Measurements from ENCODE around the gene CDS2.
A peak's percentile ranks its signal among the peaks of the same experiment; 100 is the strongest.

CDS2 gene

DNA sequence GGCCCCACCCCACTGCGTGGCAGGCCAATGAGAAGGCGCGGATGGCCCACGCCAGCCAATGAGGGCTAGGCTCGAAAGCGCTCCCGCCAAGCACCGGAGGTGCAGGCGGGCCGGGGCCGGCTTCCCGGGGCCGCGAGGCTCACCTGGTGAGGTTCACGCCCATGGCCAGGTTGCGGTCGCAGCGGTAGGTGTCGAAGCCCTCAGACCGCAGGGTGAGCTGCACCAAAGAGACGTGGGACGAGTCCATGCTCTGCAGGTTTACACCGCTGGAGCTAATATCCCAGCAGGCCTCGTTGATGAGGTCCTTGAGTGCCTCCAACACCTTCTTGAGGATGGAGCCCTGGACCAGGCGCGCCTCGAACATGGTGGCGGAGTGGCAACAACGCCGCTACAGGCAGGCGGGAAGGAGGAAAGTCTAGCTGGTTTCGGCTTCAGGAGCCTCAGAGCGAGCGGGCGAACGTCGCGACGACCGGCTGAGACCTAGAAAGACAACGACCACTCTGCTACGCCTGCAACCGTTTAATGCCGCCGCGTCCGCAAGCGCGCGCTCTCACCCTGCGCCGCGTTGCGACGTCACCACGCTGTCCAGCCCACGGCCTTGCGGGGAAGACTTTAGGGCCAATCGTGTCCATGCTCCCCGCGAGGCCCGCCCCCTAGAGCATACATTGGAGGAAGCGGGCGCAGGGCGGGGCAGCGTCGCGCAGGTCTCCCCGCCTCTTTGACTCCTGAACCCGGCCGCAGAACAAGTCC is 7.2 kb upstream of the CDS2 start, which contains the start of gene PCNA:
Gene PCNA (minus strand): TSS at position 524 of the 750 bp plus-strand sequence. CDS start 160 bp downstream, at position 364.
- FAIRE-seq: peak; percentile 90

DNA sequence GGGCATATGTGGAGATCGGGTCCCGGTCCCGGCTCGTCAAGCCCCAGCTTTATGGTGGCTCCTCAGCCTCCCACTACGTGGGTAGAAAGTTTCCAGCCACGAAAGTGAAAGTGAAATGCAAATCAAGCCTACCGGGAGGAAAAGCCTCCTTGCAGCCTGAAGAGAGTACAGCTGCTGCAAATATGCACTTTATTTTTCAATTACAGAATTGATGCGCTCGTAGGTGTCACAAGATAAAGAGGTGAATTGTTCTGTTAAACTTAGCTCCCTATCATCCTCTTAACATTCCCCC is 6.7 kb upstream of the CDS2 start:
- no peak for FAIRE-seq

DNA sequence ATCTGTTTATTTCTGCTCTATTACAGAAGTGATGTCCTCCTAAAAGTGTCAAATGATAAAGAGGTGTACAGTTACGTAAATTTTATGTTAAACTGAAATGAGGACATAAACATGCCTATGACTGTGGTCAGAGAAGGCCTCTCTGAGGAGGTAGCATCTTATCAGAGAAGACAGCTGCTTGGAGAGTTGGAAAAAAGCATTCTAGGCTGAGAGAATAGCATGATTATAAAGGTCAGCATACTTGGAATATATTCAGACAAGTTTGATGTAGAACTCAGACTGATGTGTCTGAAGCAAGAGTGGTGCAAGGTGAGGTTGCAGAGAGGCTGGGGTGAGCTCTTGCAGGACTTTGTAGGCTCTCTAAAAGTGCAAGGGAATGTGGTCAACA is 3.9 kb upstream of the CDS2 start:
- FAIRE-seq: no peak

DNA sequence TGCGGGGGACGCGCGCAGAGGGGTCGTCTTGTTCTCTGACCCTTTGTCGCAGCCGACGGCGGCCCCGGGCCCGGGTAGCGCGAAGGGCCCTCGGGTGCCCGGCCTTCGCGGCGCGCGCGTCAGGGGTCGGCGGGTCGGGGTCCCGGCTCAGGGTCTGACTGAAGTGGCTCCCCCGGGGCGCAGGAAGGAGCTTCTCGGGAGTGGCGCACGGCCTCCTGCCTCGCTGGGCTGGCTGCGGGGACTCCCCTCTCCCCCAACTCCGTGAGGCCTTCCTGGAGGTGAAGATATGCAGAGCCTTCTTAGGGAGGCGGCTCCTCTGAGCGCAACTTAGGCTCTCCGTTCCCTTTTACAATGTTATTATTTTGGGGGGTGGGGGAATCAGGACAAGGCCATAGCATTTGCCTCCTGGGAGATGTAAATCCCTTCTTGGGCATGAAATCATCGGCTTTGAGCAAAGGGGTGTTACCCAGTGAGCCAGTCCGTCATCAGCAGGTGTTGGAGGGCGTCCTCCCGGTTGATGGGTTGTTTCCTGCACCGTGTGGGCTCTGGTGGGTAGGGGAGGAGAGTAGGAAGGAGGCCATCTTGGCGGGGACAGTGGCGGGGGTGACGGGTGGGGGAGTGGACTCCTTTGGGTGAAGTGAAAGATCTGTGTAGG is 523 bp downstream of the CDS2 start:
- no peak for FAIRE-seq

DNA sequence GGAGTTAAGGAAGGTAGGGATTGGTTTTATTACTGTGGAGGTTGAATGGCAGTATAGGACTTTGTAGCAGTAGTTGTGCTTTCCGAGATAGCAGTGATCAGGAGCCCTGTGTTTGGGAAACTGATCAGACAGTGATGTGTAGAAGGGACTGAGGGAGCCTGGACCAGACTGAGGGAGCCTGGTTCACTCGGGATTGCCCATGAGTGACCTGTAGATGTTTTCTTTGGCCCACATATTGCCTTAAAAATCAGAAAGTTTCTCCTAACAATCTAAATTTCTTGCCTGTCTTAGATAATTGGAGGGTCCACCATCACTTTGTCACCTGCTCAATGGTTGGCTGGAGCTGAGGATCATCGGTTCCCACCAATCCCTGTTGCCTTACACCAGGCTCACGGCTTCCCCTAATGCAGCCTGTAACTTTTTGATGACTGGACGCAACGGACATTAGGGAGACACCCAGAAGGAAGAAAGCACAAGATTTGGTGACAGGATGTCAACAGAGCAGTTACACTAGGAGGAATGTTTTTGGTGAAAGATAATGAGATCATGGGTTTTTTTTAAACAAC is 1.1 kb downstream of the CDS2 start:
- no peak for FAIRE-seq

DNA sequence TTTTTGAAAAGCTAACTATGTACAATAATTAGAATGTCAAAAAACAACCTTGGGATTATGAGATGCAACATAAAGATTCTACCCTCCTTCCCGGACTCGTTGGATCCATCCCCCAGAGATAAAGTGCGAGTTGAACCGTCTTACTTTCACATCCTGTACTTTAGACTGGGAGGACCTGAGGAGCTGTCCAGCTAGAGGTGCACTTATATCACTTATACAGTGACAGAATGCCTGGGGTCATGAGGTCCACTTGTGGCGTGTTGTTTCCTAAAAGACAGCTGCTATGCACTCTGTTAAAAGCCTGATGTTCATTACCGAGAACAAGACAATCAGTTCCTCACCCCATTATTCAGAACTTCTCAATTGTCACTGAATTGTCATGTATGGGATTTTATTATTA is 2.1 kb downstream of the CDS2 start:
- no peak for FAIRE-seq

DNA sequence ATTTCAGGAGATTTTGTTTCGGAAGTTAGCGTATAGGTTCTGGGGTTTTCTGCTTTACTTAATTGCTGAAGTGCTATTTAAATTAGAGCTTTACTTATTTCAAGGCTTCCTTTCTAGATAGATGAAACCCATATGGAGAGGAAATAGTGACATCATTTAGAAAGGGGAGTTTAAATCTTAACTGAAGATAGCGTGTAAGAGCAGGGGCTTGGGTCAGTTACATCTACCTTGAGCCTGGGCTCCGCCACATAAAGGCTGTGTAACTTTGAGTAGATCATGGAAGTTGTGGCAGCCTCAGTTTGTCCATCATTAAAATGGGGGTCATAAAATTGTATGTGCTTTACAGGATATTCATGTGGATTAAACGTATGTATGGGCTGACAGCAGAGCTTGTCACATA is 4.7 kb downstream of the CDS2 start:
- FAIRE-seq: no peak

DNA sequence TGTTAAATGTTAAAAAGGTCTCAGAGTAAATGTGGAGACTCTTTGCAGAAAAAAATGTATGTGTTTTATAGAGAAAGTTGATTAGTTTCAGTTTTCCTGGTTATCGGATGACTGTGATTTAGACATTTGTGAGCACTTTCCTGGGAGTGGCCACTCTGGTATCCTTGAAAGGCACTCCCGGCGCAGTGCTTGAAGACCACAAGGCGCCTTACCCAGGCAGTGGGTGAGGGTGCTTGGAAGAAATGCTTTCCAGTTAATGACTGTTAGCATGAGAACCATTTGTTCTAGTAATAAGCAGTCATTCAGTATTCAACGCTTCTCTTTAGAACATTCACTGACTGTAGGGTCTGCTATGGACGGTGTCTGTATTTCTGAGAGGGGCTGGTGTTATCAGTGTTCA is 7.2 kb downstream of the CDS2 start:
- FAIRE-seq: no peak

DNA sequence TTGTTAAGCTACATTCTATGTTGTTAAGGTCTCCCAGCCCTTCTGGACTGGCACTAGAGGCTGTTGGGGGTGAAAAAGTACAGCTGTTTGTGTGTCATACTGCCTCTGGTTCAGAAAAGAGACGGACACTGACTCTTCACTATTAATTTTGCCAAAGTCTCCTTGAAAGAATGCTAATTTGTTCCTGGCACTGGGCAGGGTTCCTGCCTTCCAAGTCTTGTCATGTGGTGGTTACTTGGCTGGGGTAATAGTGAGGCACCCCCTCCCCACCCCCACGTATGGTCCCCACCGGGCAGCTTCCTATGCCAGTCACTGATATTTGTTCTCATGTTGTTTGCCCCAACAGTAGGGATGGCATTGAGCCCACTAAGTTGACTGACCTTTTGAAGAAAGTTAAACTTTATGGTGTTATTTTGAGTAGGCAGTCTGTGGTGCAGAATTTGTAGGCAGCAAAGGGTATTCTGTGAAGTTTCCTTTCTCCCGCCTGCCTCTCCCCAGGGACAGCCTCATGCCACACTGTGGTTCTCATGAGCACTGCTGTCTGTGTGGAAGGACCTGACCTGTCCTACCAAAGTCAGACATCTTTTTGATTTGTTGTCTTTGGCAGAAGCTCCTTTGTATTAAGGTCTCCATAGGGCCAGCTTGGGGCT is 8.7 kb downstream of the CDS2 start:
- FAIRE-seq: no peak

DNA sequence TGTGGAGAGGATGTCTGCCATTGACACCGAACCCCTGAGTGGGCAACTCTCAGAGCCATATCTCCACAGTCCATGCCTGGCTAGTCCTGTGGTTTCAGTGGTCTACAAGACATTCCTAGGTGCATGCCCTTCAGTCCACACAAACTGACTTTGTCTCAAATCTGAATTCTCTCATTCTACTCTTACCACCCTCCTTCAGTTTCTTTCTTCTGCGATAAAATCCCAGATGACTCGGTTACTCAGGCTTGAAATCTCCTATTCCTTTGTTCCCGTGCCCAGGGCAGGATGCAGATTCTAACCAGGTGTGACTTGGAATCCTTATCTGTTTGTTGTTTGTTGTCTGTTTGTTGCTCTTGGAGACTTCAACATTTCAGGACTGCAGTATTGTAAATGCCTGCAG is 9.3 kb downstream of the CDS2 start:
- no peak for FAIRE-seq

DNA sequence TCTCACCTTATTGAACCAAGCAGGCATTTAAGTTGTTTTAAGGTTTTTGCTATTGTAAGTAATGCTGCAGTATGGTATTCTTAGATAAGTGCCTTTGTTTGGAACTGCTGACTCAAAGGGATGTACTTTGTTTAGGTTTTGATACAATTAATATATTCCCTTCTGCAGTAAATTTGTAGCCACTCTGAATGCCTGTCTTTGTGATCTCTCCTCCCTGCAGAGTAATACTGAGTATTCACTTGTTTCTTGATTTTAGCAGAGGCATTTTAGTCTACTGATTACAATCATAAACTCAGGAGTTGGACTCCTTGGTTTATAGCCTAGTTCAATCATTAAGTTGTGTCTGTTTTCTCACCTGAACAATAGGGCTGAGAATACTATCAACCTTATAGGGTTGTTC is 13.4 kb downstream of the CDS2 start:
- no peak for FAIRE-seq

DNA sequence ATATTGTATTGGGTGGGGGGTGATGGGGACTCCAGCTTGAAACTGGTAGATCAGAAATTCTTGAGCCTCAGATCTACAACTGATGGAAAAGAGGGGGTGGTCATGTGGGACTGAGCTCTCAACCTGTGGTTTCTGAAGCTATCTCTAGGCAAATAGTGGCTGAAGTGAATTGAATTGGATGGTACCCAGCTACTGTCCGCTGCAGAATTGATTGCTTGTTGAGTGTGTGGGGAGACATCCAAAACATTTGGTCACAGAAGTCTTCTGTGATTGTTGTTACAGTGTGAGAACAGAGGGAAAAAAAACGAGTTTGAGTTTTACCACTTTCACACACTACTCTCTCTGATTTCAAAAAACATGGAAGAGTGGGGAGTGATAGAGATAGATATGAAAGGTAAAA is 14.8 kb downstream of the CDS2 start:
- no peak for FAIRE-seq

DNA sequence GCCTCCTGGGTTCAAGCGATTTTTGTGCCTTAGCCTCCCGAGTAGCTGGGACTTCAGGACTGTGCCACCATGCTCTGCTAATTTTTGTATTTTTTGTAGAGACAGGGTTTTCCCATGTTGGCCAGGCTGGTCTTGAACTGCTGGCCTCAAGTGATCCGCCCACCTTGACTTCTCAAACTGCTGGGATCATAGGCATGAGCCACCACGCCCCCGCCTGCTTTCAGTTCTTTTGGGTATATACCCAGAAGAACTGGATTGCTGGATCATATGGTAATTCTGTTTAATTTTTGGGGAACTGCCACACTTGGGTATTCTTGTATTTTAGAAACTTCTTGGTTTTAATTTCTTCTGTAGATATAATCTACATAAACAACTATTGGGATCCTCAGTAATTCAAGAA is 17.0 kb downstream of the CDS2 start:
- FAIRE-seq: no peak

DNA sequence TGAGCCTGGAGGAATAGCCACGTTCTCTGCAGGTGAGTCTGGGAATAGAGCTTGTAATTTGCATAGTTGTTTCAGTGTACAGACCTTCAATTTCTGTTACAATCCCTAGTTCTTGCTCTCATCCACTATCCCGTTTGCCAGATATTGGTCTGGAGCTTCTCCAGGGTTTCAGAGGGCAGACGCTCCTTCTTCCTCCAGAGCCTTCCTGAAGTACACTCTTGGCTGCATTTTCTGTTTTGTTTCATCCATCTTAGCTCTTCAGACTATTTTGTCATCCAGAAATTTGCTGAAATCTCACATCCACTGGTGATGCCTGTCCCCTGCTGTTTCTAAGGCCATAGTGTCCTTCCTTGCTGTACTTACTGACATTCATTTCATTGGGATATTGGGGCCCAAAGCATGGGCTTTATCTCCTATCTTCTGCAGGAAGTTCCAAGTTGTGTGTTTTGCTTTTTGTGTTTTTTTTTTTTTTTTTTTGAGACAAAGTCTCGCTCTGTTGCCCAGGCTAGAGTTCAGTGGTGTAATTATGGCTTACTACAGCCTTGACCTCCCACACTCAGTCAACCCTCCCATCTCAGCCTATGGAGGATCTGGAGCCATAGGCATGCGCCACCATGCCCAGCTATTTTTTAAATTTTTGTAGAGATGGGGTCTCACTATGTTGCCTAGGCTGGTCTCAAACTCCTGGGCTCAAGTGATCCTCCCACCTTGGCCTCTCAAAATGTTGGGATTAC is 18.7 kb downstream of the CDS2 start:
- no peak for FAIRE-seq

DNA sequence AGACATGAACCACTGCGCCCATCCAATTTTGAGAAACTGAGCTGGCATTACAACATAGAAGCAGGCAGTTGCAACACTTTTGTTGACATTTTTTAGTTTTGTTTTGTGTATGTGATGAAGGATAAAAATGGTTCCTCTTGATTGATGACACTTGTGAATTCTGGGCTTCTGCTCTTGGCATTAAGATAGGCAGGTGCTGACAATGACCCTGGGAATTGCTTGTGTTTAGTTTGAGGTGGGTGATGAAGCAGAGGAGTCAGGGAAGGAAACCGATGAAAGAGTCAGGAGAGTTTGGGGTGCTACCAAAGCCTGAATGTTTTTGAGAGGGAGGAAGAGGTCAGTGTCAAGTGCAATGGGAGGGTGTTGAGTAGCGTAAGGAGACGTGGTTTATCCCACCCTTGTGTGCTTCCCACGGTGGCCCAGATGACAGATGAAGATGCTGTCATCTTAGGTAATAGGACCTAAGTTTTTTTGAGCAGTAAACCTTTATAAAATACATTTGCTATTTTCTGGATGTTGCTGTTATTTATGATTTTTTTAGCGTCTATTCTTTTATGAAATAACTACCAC is 19.4 kb downstream of the CDS2 start:
- no peak for FAIRE-seq

DNA sequence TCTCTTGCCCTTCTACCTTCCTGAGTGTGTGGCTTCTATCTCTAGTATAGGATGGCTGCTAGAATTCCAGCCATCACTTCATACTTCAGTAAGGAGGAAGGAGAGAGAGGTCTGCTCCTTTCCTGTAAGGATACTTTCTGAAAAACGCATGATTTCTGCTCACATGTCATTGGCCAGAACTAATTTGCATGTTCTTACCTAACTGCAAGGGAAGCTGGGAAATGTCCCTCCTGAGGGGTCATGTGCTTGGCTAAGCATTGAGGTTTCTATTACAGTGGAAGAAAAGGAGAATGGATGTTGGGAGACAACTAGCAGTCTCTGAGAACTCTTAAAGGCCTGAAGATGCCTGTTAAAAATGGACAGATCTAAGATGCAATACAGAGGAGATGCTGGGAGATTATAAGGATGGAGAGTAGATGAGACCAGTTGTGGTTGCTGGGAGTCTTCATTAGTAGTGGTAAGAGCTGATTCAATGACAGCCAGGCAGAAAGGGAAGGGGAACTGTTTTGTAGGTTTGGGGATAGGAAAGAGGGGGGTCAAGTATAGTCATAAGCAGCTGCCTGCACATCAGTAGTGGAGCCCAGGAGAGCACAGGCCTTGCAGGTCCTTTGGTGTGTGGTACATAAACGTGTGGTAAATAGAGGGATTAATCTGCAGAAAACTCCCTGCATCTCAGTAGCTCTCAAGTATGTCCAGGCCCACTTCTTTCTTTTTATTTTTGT is 20.2 kb downstream of the CDS2 start:
- no peak for FAIRE-seq

DNA sequence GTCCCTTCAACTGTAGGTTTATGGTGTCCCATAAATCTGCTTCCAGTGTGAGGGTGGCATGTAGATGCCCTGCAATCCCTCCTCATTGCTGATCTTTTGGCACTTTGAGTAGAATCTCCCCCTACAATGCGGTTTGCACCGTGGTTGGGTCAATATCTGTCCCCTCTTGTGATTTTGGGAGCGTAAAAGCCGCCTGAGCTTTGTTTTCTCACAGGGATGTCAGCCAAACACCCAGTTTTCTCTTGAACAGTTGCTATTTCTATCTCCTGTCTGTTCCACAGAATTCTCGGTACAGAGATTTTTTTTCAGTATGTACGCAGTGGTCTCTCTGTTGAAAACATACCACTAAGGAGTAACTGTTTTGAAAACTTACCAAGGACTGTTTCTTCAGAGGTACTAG is 21.8 kb downstream of the CDS2 start:
- no peak for FAIRE-seq

DNA sequence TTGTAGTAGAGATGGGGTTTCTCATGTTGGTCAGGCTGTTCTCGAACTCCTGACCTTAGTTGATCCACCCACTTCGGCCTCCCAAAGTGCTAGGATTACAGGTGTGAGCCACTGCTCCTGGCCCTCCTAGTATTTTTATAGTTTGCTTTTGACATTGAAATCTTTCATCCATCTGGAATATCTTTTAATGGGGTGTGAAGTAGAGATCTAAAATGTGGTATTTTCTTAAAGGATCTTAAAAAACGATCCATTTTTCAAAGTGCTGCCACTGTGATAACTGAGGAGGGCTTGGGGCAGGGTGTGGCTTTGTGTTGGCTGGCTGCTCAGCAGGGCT is 23.1 kb downstream of the CDS2 start:
- FAIRE-seq: no peak

DNA sequence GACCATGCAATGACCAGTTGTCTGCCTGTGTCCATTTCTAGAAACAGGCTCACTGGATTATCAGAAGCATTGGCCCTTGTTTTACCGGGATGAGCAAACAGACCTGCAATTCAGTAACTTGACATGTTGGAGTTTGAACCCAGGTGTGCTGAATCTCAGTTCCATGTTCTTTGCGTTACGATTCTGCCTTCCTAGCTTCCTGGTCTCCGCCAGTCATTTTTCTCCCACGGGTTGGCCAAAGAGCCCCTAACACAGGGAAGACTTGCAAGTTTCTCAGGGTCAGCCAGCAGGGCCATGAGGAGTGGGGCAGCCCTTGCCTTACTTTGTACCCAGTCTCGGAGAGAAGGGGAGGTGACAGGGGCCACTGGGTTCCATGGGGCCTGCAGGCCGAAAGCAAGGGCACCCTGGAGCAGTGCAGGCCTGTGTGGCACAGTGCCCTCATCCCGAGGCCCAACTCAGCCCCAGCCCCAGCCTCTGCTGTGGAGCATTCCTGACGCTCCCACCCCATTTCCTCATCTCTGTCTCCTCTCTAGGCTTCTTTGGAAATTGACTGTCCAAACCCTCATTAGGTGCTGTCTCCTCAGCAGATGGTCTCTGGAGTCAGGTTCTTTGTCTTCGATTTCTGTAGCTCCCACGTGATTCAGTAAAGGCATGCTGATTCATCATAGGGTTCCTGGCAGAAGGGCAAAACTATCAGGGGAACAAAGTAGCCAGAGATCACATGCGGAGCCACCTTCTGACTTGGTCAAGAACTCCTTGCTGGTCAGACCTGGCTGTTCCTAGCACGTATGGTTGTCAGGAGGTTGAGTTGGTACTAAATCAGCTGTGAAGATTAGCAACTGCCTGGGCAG is 23.6 kb downstream of the CDS2 start:
- FAIRE-seq: no peak

DNA sequence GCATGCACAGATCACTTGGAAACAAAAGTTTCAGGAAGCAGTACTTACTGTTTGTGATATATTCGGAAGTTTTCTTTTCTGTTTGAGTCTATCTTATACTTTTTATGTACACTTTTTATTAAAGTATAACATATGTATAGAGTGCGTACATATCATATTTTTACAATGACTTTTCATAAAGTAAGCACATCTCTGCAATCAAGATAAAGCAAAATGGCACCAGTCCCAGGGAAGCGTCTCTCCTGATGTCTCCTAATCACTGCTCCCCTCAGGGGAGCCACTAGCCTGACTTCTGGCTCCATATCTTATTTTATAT is 26.3 kb downstream of the CDS2 start:
- no peak for FAIRE-seq

DNA sequence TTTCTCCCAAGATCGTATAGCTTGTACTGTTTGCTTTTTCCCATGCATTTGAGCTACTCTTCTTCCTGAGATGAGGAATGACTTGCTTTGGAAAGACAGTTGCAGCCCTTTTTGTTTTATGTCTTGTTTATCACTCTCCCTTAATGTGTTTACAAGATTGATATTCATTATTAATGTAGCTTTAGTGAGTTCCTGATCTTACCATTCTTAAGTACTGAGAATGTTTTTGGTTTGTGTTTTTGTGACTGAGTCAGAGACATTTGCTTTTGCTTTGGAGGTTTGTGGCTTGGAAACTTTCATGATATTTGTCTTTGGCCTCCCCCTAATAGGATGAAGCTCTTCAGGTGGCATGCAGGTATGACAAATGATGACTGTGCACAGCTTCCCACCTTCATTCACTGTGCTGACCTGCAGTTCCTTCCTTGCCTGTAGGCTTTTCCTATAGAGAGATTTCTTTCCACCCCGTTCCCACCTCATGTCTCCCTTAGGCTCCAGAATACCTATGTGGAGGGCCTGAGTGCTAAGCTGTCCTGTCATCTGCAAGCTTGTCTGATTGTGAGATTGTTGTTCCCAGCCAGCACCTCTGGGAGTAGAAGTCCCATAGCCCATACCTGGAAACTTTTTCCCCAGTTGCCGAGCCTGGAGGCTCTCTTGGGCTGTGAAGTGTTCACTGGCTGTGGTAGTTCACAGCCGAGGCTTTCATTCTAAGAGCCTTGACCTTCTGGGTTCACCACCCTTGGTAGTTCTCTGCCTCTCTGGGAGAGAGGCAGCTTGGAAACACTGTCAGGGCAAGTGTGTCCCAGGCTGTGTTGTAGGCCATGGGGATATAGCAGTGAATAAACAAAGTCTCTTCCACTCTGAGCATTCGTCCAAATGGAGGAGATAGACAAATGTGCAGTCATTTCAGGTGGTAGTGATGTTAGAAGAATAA is 27.1 kb downstream of the CDS2 start:
- no peak for FAIRE-seq
